Measurements from ENCODE around the gene ADNP2. TPM values are rescaled to one million over a fixed set of nuclear protein-coding genes. Genes with fewer than 3 reads are reported as not detected.

The ADNP2 gene, protein sequence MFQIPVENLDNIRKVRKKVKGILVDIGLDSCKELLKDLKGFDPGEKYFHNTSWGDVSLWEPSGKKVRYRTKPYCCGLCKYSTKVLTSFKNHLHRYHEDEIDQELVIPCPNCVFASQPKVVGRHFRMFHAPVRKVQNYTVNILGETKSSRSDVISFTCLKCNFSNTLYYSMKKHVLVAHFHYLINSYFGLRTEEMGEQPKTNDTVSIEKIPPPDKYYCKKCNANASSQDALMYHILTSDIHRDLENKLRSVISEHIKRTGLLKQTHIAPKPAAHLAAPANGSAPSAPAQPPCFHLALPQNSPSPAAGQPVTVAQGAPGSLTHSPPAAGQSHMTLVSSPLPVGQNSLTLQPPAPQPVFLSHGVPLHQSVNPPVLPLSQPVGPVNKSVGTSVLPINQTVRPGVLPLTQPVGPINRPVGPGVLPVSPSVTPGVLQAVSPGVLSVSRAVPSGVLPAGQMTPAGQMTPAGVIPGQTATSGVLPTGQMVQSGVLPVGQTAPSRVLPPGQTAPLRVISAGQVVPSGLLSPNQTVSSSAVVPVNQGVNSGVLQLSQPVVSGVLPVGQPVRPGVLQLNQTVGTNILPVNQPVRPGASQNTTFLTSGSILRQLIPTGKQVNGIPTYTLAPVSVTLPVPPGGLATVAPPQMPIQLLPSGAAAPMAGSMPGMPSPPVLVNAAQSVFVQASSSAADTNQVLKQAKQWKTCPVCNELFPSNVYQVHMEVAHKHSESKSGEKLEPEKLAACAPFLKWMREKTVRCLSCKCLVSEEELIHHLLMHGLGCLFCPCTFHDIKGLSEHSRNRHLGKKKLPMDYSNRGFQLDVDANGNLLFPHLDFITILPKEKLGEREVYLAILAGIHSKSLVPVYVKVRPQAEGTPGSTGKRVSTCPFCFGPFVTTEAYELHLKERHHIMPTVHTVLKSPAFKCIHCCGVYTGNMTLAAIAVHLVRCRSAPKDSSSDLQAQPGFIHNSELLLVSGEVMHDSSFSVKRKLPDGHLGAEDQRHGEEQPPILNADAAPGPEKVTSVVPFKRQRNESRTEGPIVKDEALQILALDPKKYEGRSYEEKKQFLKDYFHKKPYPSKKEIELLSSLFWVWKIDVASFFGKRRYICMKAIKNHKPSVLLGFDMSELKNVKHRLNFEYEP
- 10 to 100 TPM; 10.9 to 12.3 TPM for total RNA-seq

DNA sequence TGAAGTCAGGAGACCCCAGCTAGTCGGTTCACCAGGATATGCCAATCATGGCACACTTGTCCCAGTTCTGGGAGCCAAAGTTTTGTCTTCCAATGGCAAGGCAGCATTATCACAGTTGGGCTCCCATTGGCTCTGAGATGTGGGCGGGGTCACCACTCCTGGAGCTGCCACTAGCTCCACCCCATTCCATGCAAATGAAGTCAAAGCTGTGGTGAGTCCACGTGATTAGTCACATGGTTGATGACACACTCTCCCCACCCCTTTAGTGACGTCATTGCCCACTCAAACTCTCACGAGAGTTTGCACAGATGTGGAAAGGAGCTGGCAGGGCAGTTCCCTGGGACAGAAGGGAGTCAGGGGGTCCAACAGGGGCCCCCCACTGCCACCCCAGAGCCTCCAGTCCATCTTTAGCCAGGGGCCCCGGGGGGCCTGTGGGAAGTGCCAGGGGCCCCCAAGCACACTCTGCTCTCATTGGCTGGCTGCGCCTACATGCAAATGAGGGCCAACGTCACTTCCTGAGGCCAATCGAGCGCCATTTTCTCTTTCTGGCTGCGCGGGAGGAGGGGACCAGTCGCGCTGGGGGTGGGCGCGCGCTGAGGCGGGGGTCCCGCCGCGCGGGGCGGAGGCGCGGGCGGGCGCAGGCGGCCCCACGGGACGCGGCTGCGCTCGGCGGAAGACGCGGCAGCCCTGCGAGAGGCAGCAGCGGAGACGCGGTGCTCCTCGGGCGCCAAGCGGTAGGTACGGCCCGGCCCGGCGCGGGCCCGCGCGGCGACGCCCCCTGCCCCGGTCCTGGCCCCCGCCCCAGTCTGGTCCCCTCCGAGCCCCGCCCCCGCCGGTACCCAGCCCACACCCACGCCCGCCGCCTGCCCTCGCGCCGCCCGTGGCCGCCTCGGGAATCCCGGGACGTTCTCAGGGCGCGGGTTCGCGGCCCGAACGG, at the start of gene ADNP2:
Gene ADNP2, plus strand, starts transcription at position 524 of the 937 bp plus-strand sequence. CDS start 8,281 bp downstream, outside the sequence.
- no peaks in the 10 kb centered on the region for H3K36me3 ChIP-seq
- peak; percentile 94 for DNase-seq (ENCODE audit: low spot score)
- H3K9me3 ChIP-seq, result no peaks in the 10 kb centered on the region
- TF ChIP-seq, protein P1, sequence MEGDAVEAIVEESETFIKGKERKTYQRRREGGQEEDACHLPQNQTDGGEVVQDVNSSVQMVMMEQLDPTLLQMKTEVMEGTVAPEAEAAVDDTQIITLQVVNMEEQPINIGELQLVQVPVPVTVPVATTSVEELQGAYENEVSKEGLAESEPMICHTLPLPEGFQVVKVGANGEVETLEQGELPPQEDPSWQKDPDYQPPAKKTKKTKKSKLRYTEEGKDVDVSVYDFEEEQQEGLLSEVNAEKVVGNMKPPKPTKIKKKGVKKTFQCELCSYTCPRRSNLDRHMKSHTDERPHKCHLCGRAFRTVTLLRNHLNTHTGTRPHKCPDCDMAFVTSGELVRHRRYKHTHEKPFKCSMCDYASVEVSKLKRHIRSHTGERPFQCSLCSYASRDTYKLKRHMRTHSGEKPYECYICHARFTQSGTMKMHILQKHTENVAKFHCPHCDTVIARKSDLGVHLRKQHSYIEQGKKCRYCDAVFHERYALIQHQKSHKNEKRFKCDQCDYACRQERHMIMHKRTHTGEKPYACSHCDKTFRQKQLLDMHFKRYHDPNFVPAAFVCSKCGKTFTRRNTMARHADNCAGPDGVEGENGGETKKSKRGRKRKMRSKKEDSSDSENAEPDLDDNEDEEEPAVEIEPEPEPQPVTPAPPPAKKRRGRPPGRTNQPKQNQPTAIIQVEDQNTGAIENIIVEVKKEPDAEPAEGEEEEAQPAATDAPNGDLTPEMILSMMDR (IDR thresholded peaks at IDR 0.05), result no peak
- peak within 1 kb of the TSS; percentile 66 to 84 for H3K4me3 ChIP-seq
- no peaks in the 10 kb centered on the region for H3K27me3 ChIP-seq
- H3K27ac ChIP-seq, result peak within 1 kb of the TSS; percentile 87 to 88
- peaks cover 0 to 28% of the 10 kb centered on the region in 2 donors for H3K4me1 ChIP-seq

DNA sequence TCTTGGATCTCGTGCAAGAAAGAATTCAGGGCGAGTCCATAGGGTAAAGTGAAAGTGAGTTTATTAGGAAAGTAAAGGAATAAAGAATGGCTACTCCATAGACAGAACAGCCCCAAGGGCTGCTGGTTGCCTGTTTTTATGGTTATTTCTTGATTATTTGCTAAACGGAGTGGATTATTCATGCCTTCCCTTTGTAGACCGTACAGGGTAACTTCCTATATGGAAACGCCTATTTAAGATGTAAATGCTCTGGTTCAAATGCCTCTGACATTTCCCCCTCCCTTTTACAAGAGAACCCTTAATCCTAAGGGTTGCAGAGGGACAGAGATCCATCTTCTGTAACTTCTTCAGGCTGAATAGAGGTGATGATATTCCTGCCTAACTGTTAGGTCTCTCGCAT, 49.1 kb upstream of the ADNP2 start:
- no peak for DNase-seq (ENCODE audit: low spot score)
- no peak overlapping the region for H3K4me3 ChIP-seq
- TF ChIP-seq, protein P1 (IDR thresholded peaks at IDR 0.05), result no peak
- H3K27ac ChIP-seq, result no peak overlapping the region
- H3K36me3 ChIP-seq, result no peaks in the 10 kb centered on the region
- peaks cover 0 to 23% of the 10 kb centered on the region in 2 donors for H3K9me3 ChIP-seq
- H3K4me1 ChIP-seq, result no peaks in the 10 kb centered on the region
- no peaks in the 10 kb centered on the region for H3K27me3 ChIP-seq

DNA sequence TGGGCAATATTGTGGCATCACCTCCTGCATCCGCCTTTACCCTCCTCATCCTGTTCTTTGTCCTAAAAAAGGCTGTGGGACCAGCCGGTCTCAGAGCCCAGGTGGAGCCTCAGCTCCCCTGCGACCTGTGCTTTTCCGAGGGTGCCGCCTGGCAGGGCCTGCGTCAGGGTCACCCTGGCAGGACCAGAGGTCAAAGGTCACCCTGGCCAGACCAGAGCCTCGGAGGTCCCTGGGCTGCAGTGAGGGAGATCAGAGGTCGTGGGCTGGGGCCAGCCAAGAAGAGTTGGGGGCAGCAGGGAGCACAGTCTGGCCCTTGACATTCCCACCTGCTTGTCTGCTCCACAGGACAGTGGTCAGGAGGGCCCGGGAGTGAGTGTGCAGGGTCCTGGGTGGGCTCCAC, 43.4 kb upstream of the ADNP2 start:
- TF ChIP-seq, protein P1 (IDR thresholded peaks at IDR 0.05), result no peak
- Histone ChIP-seq H3K27ac (no peak overlapping the region), H3K4me3 (no peak overlapping the region), H3K27me3 (no peaks in the 10 kb centered on the region), H3K36me3 (no peaks in the 10 kb centered on the region), H3K9me3 (no peaks in the 10 kb centered on the region), H3K4me1 (no peaks in the 10 kb centered on the region)
- DNase-seq (ENCODE audit: low spot score), result no peak

DNA sequence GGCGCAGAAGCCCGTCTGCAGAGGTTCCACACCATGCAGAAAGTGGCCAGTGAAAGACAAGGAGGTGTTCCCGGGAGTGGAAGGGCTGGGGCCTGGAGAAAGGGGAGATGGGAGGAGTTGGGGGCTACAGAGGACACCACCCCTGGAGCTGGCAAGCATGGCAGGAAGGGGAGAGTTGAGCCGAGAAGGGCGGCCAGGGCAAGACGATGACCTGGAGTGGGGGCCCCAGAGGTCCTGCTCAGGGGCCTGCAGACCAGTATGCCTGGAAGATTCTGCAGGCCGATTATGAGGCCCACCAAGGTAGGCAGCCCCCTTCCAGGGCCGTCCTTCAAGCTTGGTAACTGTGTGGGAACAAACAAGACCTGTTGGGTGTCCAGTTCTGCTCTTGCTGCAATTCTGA, 41.7 kb upstream of the ADNP2 start:
- Histone ChIP-seq H3K27me3 (no peaks in the 10 kb centered on the region), H3K4me1 (no peaks in the 10 kb centered on the region), H3K27ac (no peak overlapping the region), H3K4me3 (no peak overlapping the region), H3K9me3 (no peaks in the 10 kb centered on the region), H3K36me3 (no peaks in the 10 kb centered on the region)
- DNase-seq (ENCODE audit: low spot score), result no peak
- TF ChIP-seq, protein P1 (IDR thresholded peaks at IDR 0.05), result no peak

DNA sequence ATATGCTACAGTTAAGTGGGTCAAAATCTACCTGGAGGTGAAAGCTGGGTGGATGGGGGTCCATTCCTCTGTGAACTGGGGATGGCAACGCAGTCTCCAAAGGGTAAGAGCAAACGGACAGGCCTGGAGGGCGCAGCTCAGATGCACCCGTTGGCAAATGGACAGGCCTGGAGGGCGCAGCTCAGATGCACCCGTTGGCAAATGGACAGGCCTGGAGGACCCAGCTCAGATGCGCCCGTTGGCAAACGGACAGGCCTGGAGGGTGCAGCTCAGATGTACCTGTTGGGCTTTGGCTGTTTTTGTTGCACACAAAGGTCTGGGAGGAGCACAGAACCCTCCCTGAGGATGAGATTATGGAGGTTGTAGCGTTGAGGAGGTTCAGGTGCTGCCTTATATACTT, 41.2 kb upstream of the ADNP2 start:
- TF ChIP-seq, protein P1 (IDR thresholded peaks at IDR 0.05), result no peak
- no peaks in the 10 kb centered on the region for H3K36me3 ChIP-seq
- no peak overlapping the region for H3K27ac ChIP-seq
- no peaks in the 10 kb centered on the region for H3K4me1 ChIP-seq
- DNase-seq (ENCODE audit: low spot score), result no peak
- no peak overlapping the region for H3K4me3 ChIP-seq
- no peaks in the 10 kb centered on the region for H3K9me3 ChIP-seq
- no peaks in the 10 kb centered on the region for H3K27me3 ChIP-seq
